Activated naive CD4-positive, alpha-beta T cell treated with anti-CD3 and anti-CD28 coated beads, Interleukin-2, amount 50 U/mL, for 24 hours (primary cell): ENCODE measurements around the gene CYP1B1.
"Not testable (repeated sequence)": the region's sequence is repeated elsewhere in the genome, so short reads cannot be mapped to it uniquely, and the experiment has no call there.

ENCODE experiments used
- H3K27ac Mint-ChIP-seq: one replicate; pipeline ENCODE4 v1.8.0; 2021; ENCODE audit warnings: mild to moderate bottlenecking, mixed read lengths
- H3K27me3 Mint-ChIP-seq: one replicate; pipeline ENCODE4 v1.8.0; 2021; ENCODE audit warnings: mixed read lengths
- H3K36me3 Mint-ChIP-seq: one replicate; pipeline ENCODE4 v1.8.0; 2021; ENCODE audit warnings: mixed read lengths
- H3K4me1 Mint-ChIP-seq: one replicate; pipeline ENCODE4 v1.8.0; 2021; ENCODE audit warnings: mixed read lengths
- H3K4me3 Mint-ChIP-seq: one replicate; pipeline ENCODE4 v1.8.0; 2021; ENCODE audit warnings: mild to moderate bottlenecking, mixed read lengths
- H3K9me3 Mint-ChIP-seq: one replicate; pipeline ENCODE4 v1.8.0; 2021; ENCODE audit warnings: mixed read lengths

Gene CYP1B1

DNA sequence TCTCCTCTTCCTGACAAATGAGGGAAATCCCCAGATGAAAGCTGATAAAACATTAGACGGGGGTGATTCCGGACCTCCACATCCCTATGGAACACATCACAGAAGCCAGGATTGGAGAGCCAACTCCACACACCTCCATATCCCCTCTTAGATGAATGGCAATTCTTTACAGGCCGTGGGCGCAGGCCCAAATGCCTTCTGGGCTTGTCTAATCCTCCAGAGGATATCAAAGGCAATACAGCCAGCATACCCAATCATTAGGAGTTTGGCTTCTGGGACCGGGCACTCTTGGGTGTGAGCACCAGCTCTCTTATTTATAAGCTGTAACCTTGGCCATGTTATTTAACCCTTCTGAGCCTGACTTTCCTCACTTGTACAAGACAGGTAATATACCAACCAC lies 15.0 kb upstream of the CYP1B1 start:
- H3K9me3 Mint-ChIP-seq: no peaks in the 10 kb centered on the region
- no peak overlapping the region for H3K27ac Mint-ChIP-seq
- H3K36me3 Mint-ChIP-seq: no peaks in the 10 kb centered on the region
- H3K4me3 Mint-ChIP-seq: no peak overlapping the region
- H3K4me1 Mint-ChIP-seq: no peaks in the 10 kb centered on the region
- H3K27me3 Mint-ChIP-seq: peaks cover 8% of the 10 kb centered on the region

- H3K4me1 Mint-ChIP-seq, H3K4me3 Mint-ChIP-seq, H3K27me3 Mint-ChIP-seq, H3K9me3 Mint-ChIP-seq, H3K27ac Mint-ChIP-seq, H3K36me3 Mint-ChIP-seq: not testable (repeated sequence)
Observed at GRCh38 chr2:38090212-38090611, 14.3 kb upstream of the CYP1B1 start.

DNA sequence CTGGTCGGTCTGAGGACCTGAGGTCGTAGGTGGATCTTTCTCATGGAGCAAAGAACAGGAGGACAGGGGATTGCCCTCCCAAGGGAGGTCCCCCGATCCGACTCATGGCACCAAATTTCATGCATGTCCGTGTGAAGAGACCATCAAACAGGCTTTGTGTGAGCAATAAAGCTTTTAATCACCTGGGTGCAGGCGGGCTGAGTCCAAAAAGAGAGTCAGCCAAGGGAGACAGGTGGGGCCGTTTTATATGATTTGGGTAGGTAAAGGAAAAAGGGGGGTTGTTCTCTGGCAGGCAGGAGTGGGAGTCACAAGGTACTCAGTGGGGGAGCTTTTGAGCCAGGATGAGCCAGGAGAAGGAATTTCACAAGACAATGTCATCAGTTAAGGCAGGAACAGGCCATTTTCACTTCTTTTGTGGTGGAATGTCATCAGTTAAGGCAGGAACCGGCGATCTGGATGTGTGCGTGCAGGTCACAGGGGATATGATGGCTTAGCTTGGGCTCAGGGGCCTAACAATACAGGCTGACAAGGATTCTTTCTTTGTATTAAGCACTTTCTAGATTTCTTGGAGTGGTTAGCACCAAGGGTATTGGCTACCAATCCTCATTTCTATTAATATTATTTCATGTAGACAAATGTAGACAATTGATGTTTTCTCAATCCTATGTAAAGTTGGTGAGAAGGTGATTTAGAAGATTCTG lies 10.2 kb upstream of the CYP1B1 start:
- not testable (repeated sequence) for H3K9me3 Mint-ChIP-seq, H3K4me3 Mint-ChIP-seq, H3K27ac Mint-ChIP-seq, H3K4me1 Mint-ChIP-seq, H3K36me3 Mint-ChIP-seq
- H3K27me3 Mint-ChIP-seq: peaks cover 14% of the 10 kb centered on the region

DNA sequence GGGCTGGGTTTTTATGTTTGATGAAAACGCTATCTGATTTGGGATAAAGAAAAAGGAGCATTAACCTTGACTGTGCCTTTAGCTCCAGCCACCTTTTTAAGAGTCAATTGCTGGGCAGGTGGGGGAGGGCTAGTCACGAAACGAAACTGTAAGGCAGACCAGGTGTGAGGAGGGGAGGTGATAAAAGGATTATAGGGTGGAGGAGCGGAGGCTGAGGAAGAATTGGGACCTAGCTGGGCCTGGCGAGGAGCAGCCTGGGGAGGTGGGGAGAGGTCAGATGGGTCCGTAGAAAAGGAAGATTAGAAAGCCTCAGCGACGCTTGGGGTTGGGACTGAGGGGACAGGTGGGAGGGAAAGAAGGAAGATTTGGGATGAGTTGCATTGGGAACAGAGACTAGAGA lies 8.6 kb upstream of the CYP1B1 start:
- H3K4me3 Mint-ChIP-seq, H3K27ac Mint-ChIP-seq, H3K4me1 Mint-ChIP-seq, H3K36me3 Mint-ChIP-seq, H3K9me3 Mint-ChIP-seq: not testable (repeated sequence)
- H3K27me3 Mint-ChIP-seq: peaks cover 15% of the 10 kb centered on the region

GRCh38 chr2:38082727-38083126 lies 6.8 kb upstream of the CYP1B1 start:
- not testable (repeated sequence) for H3K9me3 Mint-ChIP-seq, H3K36me3 Mint-ChIP-seq, H3K4me1 Mint-ChIP-seq, H3K4me3 Mint-ChIP-seq, H3K27ac Mint-ChIP-seq
- peaks cover 18% of the 10 kb centered on the region for H3K27me3 Mint-ChIP-seq

GRCh38 chr2:38080346-38080745 lies 4.4 kb upstream of the CYP1B1 start:
- peaks cover 7% of the 10 kb centered on the region for H3K4me1 Mint-ChIP-seq
- no peak overlapping the region for H3K4me3 Mint-ChIP-seq
- peaks cover 21% of the 10 kb centered on the region for H3K27me3 Mint-ChIP-seq
- peak overlapping the region; percentile 20 for H3K27ac Mint-ChIP-seq
- no peaks in the 10 kb centered on the region for H3K36me3 Mint-ChIP-seq
- H3K9me3 Mint-ChIP-seq: no peaks in the 10 kb centered on the region

DNA sequence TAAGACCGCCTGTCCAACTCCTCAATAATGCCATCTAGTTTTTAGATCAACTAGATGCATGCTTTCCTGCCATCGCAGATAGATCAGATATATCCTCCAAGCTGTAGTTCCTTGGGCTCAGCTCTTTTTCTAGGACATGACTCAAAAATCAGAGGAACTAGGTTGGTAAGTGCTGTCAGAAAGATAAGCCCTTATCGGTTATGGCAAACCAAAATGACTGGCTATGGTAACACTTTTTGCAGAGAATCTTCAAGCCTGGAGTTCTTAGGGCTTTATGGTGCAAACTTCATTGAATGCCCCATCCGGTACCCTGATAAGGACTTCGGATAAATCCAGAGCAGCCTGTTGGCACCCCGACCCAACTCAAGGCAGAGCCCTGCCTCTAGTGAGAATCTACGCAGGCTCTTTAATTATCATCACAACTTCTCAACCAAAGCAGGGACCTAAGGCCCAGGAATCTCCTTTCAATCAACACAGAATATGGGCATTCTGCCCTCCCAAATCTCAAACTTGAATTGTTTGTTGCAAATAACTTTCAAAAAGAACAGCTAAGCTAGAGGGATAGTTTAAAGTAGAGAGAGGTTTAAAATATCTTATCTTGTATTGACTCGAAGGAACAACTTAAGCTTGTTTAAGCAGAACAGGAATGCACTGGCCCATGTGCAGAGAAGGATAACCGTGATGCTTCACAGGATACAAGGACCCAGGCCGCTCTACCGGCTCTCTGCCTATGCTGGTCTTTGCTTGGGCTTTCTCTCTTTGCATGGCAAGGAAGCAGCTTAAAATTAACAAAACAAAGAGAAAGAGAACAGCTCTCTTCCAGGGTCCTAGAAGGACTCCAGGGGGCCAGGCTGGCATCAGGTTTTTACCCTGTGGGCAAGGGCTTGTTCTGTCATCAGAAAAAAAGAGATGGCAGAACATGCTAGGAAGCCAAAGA lies 3.4 kb upstream of the CYP1B1 start:
- H3K9me3 Mint-ChIP-seq: no peaks in the 10 kb centered on the region
- H3K27me3 Mint-ChIP-seq: peaks cover 15% of the 10 kb centered on the region
- no peaks in the 10 kb centered on the region for H3K36me3 Mint-ChIP-seq
- H3K27ac Mint-ChIP-seq: no peak overlapping the region
- peaks cover 7% of the 10 kb centered on the region for H3K4me1 Mint-ChIP-seq
- H3K4me3 Mint-ChIP-seq: no peak overlapping the region

DNA sequence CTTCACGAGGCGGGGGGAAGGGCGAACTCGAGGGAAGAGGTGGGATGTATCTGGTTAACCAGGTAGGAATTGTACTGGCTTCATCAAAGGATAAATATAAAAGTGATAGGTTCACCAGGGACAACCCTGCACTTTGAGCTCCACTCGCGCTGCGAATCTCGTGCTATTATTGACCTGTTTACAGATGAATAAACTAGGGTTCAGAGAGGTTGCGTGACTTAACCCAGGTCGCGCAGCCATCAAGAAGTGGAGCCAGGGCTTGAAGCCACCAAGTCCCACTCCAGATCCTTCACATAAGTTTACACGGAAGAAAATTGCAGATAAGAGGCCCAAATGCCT lies 1.4 kb upstream of the CYP1B1 start:
- no peaks in the 10 kb centered on the region for H3K9me3 Mint-ChIP-seq
- H3K27me3 Mint-ChIP-seq: peaks cover 25% of the 10 kb centered on the region
- peaks cover 17% of the 10 kb centered on the region for H3K4me1 Mint-ChIP-seq
- peak overlapping the region; percentile 82 for H3K27ac Mint-ChIP-seq
- H3K4me3 Mint-ChIP-seq: peak overlapping the region; percentile 52
- H3K36me3 Mint-ChIP-seq: no peaks in the 10 kb centered on the region

GRCh38 chr2:38076710-38077430 lies 919 bp upstream of the CYP1B1 start:
- H3K36me3 Mint-ChIP-seq: no peaks in the 10 kb centered on the region
- peak overlapping the region; percentile 52 for H3K4me3 Mint-ChIP-seq
- H3K4me1 Mint-ChIP-seq: peaks cover 17% of the 10 kb centered on the region
- H3K27me3 Mint-ChIP-seq: peaks cover 25% of the 10 kb centered on the region
- no peaks in the 10 kb centered on the region for H3K9me3 Mint-ChIP-seq
- peak overlapping the region; percentile 82 for H3K27ac Mint-ChIP-seq

DNA sequence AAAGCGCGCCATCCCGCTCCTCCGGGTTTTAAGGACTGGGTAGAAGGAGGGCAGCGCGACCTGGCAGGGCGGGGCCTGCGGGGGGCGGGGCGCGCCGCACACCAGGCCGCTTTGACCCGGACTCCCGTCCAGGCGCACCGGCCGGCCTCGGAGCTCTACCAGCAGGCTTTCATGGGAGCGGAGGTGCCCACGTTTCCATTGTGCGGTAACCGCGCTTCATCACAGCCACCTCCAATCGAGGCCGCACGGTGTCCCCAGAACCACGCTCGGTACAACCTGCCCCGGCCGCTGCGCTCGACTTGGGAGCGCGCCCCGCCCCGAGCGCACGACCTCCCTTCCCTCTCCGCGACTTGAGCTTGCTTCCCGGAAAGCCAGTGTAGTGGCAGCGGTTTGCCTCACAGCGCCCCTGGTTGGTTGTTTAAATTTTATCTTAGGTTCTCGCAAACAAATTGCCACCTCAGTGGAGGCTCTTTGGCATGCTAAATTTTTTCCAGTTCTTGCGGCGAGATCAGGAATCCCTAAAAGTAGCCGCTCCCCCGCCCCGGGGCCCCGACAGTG lies 280 bp upstream of the CYP1B1 start:
- Mint-ChIP-seq H3K9me3 (no peaks in the 10 kb centered on the region), H3K27me3 (peaks cover 28% of the 10 kb centered on the region), H3K4me1 (peaks cover 17% of the 10 kb centered on the region), H3K36me3 (no peaks in the 10 kb centered on the region), H3K4me3 (peak overlapping the region; percentile 38), H3K27ac (peak overlapping the region; percentile 80)

DNA sequence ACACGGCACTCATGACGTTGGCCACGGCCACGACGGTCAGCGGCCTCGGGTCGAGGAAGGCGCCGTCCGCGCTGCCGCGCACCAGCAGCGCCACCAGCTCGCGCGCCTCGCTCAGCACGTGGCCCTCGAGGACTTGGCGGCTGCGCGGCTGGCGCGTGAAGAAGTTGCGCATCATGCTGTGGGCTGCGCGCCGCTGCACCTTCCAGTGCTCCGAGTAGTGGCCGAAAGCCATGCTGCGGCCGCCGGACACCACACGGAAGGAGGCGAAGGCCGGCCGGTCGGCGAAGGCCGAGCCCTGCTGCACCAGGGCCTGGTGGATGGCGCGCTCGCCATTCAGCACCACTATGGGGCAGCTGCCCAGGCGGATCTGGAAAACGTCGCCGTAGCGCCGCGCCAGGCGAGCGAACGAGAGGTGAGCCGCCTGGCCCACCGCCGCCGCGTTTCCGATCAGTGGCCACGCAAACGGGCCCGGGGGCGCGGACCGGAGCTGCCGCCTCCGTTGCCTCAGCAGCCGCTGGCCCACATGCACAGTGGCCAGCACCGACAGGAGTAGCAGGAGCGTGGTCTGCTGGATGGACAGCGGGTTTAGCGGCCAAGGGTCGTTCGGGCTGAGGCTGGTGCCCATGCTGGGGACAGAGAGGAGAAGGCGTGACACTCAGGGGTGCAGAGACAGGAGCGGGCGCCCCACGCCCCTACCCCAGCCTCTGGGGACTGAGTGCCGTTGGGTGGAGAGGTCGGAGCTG lies 1.0 kb downstream of the CYP1B1 start:
- peaks cover 17% of the 10 kb centered on the region for H3K4me1 Mint-ChIP-seq
- no peaks in the 10 kb centered on the region for H3K9me3 Mint-ChIP-seq
- no peak overlapping the region for H3K4me3 Mint-ChIP-seq
- peaks cover 27% of the 10 kb centered on the region for H3K27me3 Mint-ChIP-seq
- H3K27ac Mint-ChIP-seq: no peak overlapping the region
- no peaks in the 10 kb centered on the region for H3K36me3 Mint-ChIP-seq

- Mint-ChIP-seq H3K27me3 (peaks cover 26% of the 10 kb centered on the region), H3K27ac (peak overlapping the region; percentile 78), H3K4me1 (peaks cover 17% of the 10 kb centered on the region), H3K36me3 (no peaks in the 10 kb centered on the region), H3K9me3 (no peaks in the 10 kb centered on the region), H3K4me3 (peak overlapping the region; percentile 31)
Observed at GRCh38 chr2:38074058-38074763, 1.7 kb downstream of the CYP1B1 start.

GRCh38 chr2:38073211-38074057 lies 2.5 kb downstream of the CYP1B1 start:
- Mint-ChIP-seq H3K36me3 (no peaks in the 10 kb centered on the region), H3K9me3 (no peaks in the 10 kb centered on the region), H3K4me3 (peak overlapping the region; percentile 31), H3K27me3 (peaks cover 24% of the 10 kb centered on the region), H3K4me1 (peaks cover 17% of the 10 kb centered on the region), H3K27ac (peak overlapping the region; percentile 78)

- Mint-ChIP-seq H3K4me1 (peaks cover 10% of the 10 kb centered on the region), H3K27me3 (peaks cover 18% of the 10 kb centered on the region), H3K9me3 (no peaks in the 10 kb centered on the region), H3K4me3 (no peak overlapping the region), H3K27ac (no peak overlapping the region), H3K36me3 (no peaks in the 10 kb centered on the region)
Observed at GRCh38 chr2:38070438-38070837, 5.5 kb downstream of the CYP1B1 start.
